Hematopoietic multipotent progenitor cell treated with erythropoietin and hydrocortisone succinate and interleukin-3 and kit ligand, for 15 days (in vitro differentiated cells): ENCODE data around the gene PTGDS.

Experiments
- DNase-seq: peaks from one replicate; pipeline ENCODE4 v3.0.0-alpha.2; 2015; ENCODE audit warnings: low spot score

The PTGDS gene

GRCh38 chr9:136957901-136958300 is 19.4 kb upstream of the PTGDS start:
- no peak for DNase-seq

DNA sequence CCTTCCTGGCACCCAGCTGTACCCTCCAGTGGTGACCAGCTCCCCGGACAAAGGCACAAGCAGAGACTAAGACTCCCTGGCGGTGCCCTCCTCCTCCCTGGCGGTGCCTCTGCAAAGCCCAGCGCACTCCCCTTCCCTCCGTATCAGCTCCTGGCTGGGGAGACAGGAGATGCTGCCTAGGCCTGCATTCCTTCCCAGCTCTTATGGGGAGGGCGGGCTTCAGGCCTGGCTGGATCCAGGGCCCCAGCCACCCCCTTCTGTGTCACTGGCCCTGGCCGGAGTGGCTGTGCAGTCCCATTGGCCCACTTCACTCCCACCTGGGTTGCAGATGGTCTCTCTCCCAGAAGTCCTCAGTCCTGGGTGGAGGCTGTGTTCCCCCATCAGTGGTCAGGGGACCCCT is 18.8 kb upstream of the PTGDS start:
- no peak for DNase-seq

- no peak for DNase-seq
Measured at GRCh38 chr9:136958898-136959850, 18.1 kb upstream of the PTGDS start.

- DNase-seq = no peak
Measured at GRCh38 chr9:136960212-136960937, 16.9 kb upstream of the PTGDS start.

GRCh38 chr9:136960938-136961275 is 16.4 kb upstream of the PTGDS start:
- no peak for DNase-seq

DNA sequence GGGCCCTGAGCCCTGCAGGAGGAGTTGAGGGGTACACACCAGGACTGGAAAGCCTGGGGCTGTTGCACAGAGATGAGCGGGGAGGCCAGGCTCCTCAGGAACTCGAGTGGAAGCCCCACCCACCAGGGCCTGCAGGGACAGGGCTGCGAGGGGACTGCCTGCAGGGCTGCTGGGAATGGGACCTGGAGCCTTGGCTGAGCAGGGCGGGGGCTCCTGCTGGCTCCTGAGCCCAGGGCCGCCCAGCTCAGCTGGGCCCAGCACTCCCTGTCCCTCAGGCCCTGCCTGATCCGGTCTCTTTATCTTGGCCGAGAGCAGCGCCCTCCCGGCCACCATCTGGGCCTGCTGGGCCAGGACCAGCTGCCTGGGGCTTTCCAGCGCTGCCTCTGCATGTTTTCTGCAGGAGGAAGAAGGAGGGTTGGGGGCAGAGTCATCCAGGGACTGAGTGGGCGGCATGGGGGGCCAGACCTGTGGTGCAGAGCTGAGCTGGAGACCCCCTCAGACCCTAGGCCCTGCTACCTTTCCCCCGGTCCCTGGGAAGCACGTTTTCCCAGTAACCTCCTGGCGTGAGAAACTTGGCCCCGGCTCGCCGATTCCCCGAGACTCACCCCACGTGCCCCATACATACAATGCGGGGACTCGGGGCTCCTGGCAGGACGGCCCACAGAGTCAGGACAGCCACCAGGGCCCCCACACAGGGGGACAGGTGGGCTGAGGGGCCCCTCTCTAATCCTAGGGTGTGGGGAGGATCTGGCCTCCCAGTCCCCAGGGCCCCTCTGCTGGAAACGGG is 15.8 kb upstream of the PTGDS start:
- DNase-seq = no peak

DNA sequence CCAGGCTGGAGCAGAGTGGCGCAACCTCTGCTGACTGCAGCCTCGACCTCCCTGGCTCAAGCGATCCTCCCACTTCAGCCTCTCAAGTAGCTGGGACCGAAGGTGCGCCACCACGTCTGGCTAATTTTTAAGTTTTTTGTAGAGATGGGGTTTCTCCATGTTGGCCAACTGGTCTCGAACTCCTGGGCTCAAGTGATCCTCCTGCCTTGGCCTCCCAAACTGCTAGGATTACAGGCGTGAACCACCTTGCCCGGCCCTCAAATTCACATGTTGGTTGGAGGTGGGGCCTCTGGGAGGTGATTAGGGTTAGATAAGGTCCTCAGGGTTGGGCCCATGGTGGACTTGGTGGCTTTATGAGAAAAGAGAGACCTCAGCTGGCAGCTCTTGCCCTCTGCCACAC is 15.1 kb upstream of the PTGDS start:
- no peak for DNase-seq

GRCh38 chr9:136962701-136963248 is 14.5 kb upstream of the PTGDS start:
- DNase-seq = no peak

- no peak for DNase-seq
Measured at GRCh38 chr9:136963341-136963740, 14.0 kb upstream of the PTGDS start.

- no peak for DNase-seq
Measured at GRCh38 chr9:136963751-136964150, 13.6 kb upstream of the PTGDS start.

GRCh38 chr9:136964171-136964689 is 13.1 kb upstream of the PTGDS start:
- peak; percentile 15 for DNase-seq

GRCh38 chr9:136964833-136965422 is 12.4 kb upstream of the PTGDS start:
- no peak for DNase-seq

DNA sequence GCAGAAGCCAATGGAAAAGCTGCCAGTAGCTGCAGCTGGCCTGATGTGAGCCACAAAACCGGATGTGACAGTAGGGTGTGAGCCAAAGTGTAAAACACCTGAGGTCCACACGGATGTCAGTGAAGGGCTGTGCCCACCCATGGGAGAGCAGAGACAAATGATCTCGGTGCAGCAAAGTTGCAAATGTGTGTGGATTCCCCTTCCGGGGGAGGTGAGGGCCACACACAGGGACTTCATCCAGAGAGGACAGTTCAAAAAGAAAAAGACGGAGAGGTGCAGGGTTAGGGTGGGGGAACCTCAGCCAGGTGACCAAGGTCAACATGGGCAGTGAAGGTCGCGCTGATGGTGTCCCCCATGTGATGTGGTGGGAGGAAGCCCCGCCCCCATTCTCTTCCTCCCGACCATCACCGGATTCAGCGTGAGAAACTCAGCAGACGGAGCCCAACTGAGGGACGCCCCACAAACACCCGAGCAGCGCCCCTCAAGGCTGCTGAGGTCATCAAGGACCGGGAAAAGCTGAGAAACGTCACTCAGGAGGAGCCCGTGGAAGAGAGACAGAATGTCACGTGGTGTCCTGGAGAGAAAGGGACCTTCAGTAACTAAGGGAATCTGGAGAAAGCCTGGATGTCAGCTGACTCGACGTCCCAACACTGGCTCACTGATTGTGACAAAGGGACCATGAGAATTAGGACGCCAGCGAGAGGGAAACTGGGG is 11.4 kb upstream of the PTGDS start:
- no peak for DNase-seq

DNA sequence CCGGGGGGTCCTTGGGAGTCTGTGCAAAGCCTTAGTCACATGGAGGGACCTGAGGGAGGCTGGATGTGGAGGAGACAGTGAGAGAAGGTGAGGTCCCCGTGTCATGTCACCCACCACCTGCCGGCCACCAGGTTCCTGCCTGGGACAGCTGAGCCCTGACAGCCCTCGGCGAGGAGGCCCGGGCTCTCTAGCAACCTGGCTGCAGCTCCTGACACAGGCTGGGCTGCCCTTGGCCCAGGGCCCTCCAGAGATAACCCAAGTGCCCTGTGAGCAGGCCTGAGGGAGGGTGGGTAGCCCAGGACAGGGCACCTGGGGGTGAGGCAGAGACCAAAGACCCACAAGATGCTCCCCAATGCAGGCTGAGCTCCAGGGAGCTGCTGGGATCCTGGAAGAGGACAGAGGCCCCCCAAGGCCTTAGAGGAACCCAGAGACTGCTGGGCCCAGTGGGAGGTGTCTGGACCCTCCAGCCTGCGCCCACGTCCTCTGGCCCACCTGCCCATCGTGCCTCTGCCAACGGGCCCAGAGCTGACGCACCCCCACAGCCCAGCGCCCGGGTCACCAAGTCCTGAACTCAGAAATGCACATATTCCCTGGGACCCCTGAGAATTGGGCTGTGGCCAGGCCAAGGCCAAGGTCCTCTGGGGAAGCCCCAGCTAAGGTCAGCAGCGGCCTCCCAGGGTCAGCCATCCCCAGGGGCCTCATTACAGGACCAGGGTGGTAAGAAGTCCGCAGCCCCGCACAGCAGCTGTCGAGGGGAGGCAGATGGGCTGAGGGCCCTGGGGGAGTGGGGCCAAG is 8.8 kb upstream of the PTGDS start:
- DNase-seq = no peak

- no peak for DNase-seq
Measured at GRCh38 chr9:136969150-136969549, 8.2 kb upstream of the PTGDS start.

DNA sequence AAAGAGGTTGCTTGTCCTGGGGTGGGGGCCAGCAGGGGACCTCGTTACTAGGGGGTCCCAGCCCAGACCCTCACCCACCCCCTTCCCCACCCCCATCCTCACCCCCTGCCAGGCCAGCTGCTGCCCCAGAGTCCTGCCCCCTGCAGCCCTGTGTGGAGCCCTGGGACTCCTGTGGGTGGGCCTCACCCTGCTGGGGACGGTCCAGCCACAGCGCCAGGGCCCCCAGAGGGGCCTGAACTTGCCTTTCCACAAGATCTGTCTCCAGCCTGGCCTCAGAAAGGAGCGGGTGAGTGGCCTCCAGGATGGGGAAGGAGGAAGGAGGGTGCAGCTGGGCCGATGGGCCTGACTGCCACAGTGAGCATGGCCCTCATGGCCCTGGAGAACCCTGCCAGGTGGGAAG is 7.5 kb upstream of the PTGDS start:
- no peak for DNase-seq

- no peak for DNase-seq
Measured at GRCh38 chr9:136970361-136970760, 6.9 kb upstream of the PTGDS start.

DNA sequence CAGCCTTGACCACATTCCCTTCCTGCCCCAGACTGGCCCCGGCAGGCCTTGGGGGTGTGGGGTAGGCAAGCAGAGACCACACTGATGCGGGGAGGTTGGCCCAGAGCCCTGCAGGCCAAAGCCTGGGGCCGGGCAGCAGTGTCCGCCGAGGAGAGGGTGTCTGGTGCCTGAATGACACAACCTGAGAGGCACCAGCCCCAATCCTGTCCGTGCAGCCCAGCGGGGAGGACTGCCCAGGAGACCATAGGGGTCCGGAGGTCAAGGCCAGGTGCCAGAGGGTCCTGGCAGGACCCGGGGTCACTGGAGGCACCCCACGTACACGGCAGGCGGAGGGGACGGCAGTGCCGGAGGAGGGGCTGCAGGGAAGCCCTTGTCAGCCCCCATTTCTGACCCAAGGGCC is 5.6 kb upstream of the PTGDS start:
- DNase-seq = no peak

DNA sequence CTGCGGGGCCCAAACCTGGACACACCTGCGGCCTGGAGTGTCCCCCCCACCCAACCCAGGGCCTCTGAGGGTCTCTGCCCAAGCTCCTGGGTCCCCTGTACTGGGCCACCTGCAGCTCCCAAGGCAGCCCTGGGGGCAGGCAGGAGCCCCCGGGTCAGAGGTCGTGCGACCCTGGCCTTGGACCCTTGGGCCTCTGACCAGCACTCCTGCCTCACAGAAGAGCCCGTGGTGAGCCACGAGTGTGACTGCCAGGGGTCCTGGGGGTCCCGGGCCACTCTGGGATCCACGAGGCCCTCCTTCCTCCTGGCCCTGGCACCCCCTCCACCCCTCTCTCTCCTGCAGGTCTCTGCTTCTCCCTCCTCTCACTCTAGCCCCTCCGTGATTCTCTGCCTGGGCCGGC is 5.0 kb upstream of the PTGDS start:
- no peak for DNase-seq

- DNase-seq = no peak
Measured at GRCh38 chr9:136972743-136973142, 4.6 kb upstream of the PTGDS start.
